Motor neuron (in vitro differentiated cells): ENCODE measurements around the gene MLN. TPM values are rescaled to one million over a fixed set of nuclear protein-coding genes. Genes with fewer than 3 reads are reported as not detected.

ENCODE experiments used
- ATAC-seq, 8 experiments: fragments of 200-7000 bp; cut with Tn5 transposase; replicated peaks in 6 of 8; 2 replicates each; pipeline ENCODE4 v1.8.0; 2021; ENCODE audit warnings: mild to moderate bottlenecking in 8 of 8, moderate library complexity in 8 of 8
- H3K27ac ChIP-seq, 2 donors: fragments of 250-450 bp; sonication (Bioruptor Pico); 2 replicates each; pipeline ENCODE4 v1.9.0; 2021; ENCODE audit warnings: antibody characterized with exemption in 2 of 2, mild to moderate bottlenecking in 2 of 2, moderate library complexity in 1 of 2
- H3K4me1 ChIP-seq, 2 donors: fragments of 250-450 bp; sonication (Bioruptor Pico); replicated peaks in 1 of 2; 2 replicates each; pipeline ENCODE4 v1.6.1; 2021; ENCODE audit warnings: antibody characterized with exemption in 2 of 2, mild to moderate bottlenecking in 2 of 2, moderate library complexity in 1 of 2
- H3K4me3 ChIP-seq, 5 donors: fragments of 250-450 bp; sonication (Bioruptor Pico); 2 replicates each; pipeline ENCODE4 v1.9.0; 2021; ENCODE audit warnings: antibody characterized with exemption in 5 of 5, mild to moderate bottlenecking in 5 of 5, moderate library complexity in 4 of 5
- WGBS, 10 experiments: fragments of 450-650 bp; shearing (Covaris generic); methylation state at CpG; one replicate each; pipeline ENCODE4 v1.0.0; 2022; 5-methylcytosine and 5-hydroxymethylcytosine counted together
- in situ Hi-C, 9 experiments: fragments of 400-800 bp; cut with MboI; loops; one replicate each; pipeline ENCODE4 v1.15.0; 2021; ENCODE audit warnings: low sequenced_read_pairs in 9 of 9, low pct_unique_long_range_greater_than_20kb in 2 of 9; ENCODE audit not compliant: unreplicated experiment in 9 of 9
- total RNA-seq, 8 experiments: library from RNA; unstranded; fragments of 300-600 nt; gene quantifications; 2 replicates each; pipeline versions ENCODE4 v1.2.3 to v1.2.4, GENCODE V29; 2022

Gene MLN
- total RNA-seq, 8 experiments from 2014 or later: 0.38 to 0.96 TPM; not detected in 6

- no peak for ATAC-seq
- in situ Hi-C loops: loop anchor here in 5 of 9 experiments (25.0 kb wide), 2 partner anchors 379 to 404 kb away; partner anchors contain the start of gene GRM4 (in 3 of the 5)
- H3K27ac ChIP-seq: no peak overlapping the region
- H3K4me3 ChIP-seq: no peak overlapping the region
- 42 to 90% (median 80%) methylated on average over 2 to 7 of the region's 10 CpGs; no CpG with 5 or more reads in 1 of the 10 experiments for WGBS, 10 experiments
- H3K4me1 ChIP-seq: peaks cover 27% of the 10 kb centered on the region in 2 donors
Observed at GRCh38 chr6:33757906-33758305, 45.9 kb downstream of the MLN start.

- no peak for ATAC-seq
- no peak overlapping the region for H3K27ac ChIP-seq
- H3K4me3 ChIP-seq: no peak overlapping the region
- peaks cover 28 to 29% of the 10 kb centered on the region in 2 donors for H3K4me1 ChIP-seq
- 72 to 90% (median 85%) methylated on average over 1 to 3 of the region's 3 CpGs; no CpG with 5 or more reads in 6 of the 10 experiments for WGBS, 10 experiments
- in situ Hi-C loops: loop anchor here in 5 of 9 experiments (25.0 kb wide), 2 partner anchors 380 to 405 kb away; partner anchors contain the start of gene GRM4 (in 3 of the 5)
Observed at GRCh38 chr6:33757113-33757512, 46.7 kb downstream of the MLN start.

- WGBS, 10 experiments: 69 to 100% (median 87%) methylated on average over 3 to 11 of the region's 12 CpGs; no CpG with 5 or more reads in 1 of the 10 experiments
- no peak overlapping the region for H3K4me3 ChIP-seq
- no peak for ATAC-seq
- no peak overlapping the region for H3K27ac ChIP-seq
- H3K4me1 ChIP-seq: peaks cover 28 to 31% of the 10 kb centered on the region in 2 donors
- in situ Hi-C loops: loop anchor here in 5 of 9 experiments (25.0 kb wide), 2 partner anchors 381 to 406 kb away; partner anchors contain the start of gene GRM4 (in 3 of the 5)
Observed at GRCh38 chr6:33756211-33756954, 47.4 kb downstream of the MLN start.

- no peak overlapping the region for H3K27ac ChIP-seq
- 56 to 100% (median 72%) methylated on average over 1 to 10 of the region's 13 CpGs; no CpG with 5 or more reads in 5 of the 10 experiments for WGBS, 10 experiments
- H3K4me1 ChIP-seq: peaks cover 30 to 35% of the 10 kb centered on the region in 2 donors
- H3K4me3 ChIP-seq: no peak overlapping the region
- in situ Hi-C loops: loop anchor here in 5 of 9 experiments (25.0 kb wide), 2 partner anchors 382 to 407 kb away; partner anchors contain the start of gene GRM4 (in 3 of the 5)
- ATAC-seq: peak in 4 of 8 experiments; percentile 54 to 74 (median 66)
Observed at GRCh38 chr6:33755070-33755869, 48.5 kb downstream of the MLN start.

- ATAC-seq: peak in 5 of 8 experiments; percentile 21 to 68 (median 21)
- 55 to 100% (median 75%) methylated on average over 1 to 8 of the region's 11 CpGs; no CpG with 5 or more reads in 6 of the 10 experiments for WGBS, 10 experiments
- in situ Hi-C loops: loop anchor here in 5 of 9 experiments (25.0 kb wide), 2 partner anchors 383 to 408 kb away; partner anchors contain the start of gene GRM4 (in 3 of the 5)
Observed at GRCh38 chr6:33754222-33754621, 49.6 kb downstream of the MLN start.

GRCh38 chr6:33752646-33753015 is 51.2 kb downstream of the MLN start:
- in situ Hi-C loops: loop anchor here in 5 of 9 experiments (25.0 kb wide), 2 partner anchors 385 to 410 kb away; partner anchors contain the start of gene GRM4 (in 3 of the 5)
- no peak overlapping the region for H3K4me3 ChIP-seq
- no peak for ATAC-seq
- WGBS, 10 experiments: 100% methylated on average over 1 of the region's 1 CpG; no CpG with 5 or more reads in 6 of the 10 experiments
- peaks cover 44 to 48% of the 10 kb centered on the region in 2 donors for H3K4me1 ChIP-seq
- H3K27ac ChIP-seq: no peak overlapping the region

More at GRCh38 chr6:33754222-33754621, 49.6 kb downstream of the MLN start:
- Histone ChIP-seq H3K27ac (no peak overlapping the region), H3K4me3 (no peak overlapping the region), H3K4me1 (peaks cover 38 to 39% of the 10 kb centered on the region in 2 donors)

- in situ Hi-C loops: loop anchor here in 5 of 9 experiments (25.0 kb wide), 2 partner anchors 385 to 410 kb away; partner anchors contain the start of gene GRM4 (in 3 of the 5)
- WGBS, 10 experiments: 35 to 93% (median 80%) methylated on average over 1 to 4 of the region's 15 CpGs; no CpG with 5 or more reads in 5 of the 10 experiments
- no peak overlapping the region for H3K27ac ChIP-seq
- H3K4me3 ChIP-seq: no peak overlapping the region
- peak in 3 of 8 experiments; percentile 17 to 63 (median 39) for ATAC-seq
- H3K4me1 ChIP-seq: peaks cover 50 to 54% of the 10 kb centered on the region in 2 donors
Observed at GRCh38 chr6:33751771-33752645, 51.8 kb downstream of the MLN start.

- in situ Hi-C loops: loop anchor here in 5 of 9 experiments (25.0 kb wide), 2 partner anchors 387 to 412 kb away; partner anchors contain the start of gene GRM4 (in 3 of the 5)
- H3K27ac ChIP-seq: no peak overlapping the region
- 50 to 100% (median 67%) methylated on average over 1 to 8 of the region's 11 CpGs; no CpG with 5 or more reads in 2 of the 10 experiments for WGBS, 10 experiments
- H3K4me3 ChIP-seq: no peak overlapping the region
- H3K4me1 ChIP-seq: peaks cover 61 to 68% of the 10 kb centered on the region in 2 donors
- peak in 2 of 8 experiments; percentile 9 to 12 for ATAC-seq
Observed at GRCh38 chr6:33750244-33750991, 53.4 kb downstream of the MLN start.

GRCh38 chr6:33749401-33749800 is 54.4 kb downstream of the MLN start:
- no peak for ATAC-seq
- no peak overlapping the region for H3K4me3 ChIP-seq
- 45 to 80% (median 67%) methylated on average over 1 to 7 of the region's 7 CpGs; no CpG with 5 or more reads in 3 of the 10 experiments for WGBS, 10 experiments
- peaks cover 61 to 69% of the 10 kb centered on the region in 2 donors for H3K4me1 ChIP-seq
- no peak overlapping the region for H3K27ac ChIP-seq
- in situ Hi-C loops: no loop called here

GRCh38 chr6:33748841-33749240 is 55.0 kb downstream of the MLN start:
- ATAC-seq: no peak
- WGBS, 10 experiments: 20 to 77% (median 38%) methylated on average over 1 to 2 of the region's 4 CpGs; no CpG with 5 or more reads in 7 of the 10 experiments
- in situ Hi-C loops: no loop called here
- no peak overlapping the region for H3K27ac ChIP-seq
- no peak overlapping the region for H3K4me3 ChIP-seq
- H3K4me1 ChIP-seq: peaks cover 61 to 74% of the 10 kb centered on the region in 2 donors

GRCh38 chr6:33747823-33748222 is 56.0 kb downstream of the MLN start:
- Histone ChIP-seq H3K4me3 (no peak overlapping the region), H3K27ac (no peak overlapping the region), H3K4me1 (peaks cover 71 to 80% of the 10 kb centered on the region in 2 donors)
- in situ Hi-C loops: no loop called here
- ATAC-seq: no peak
- 40 to 100% (median 100%) methylated on average over 1 of the region's 5 CpGs; no CpG with 5 or more reads in 6 of the 10 experiments for WGBS, 10 experiments
